NB4 (cell line): Measurements from ENCODE around the gene AGT.

Source experiments
- CTCF ChIP-seq: IDR thresholded peaks from one replicate; pipeline ENCODE4 v1.5.1; 2012; ENCODE audit warnings: low read depth, low read length
- POLR2A ChIP-seq: IDR thresholded peaks from 2 replicates; pipeline ENCODE4 v1.6.1; 2011; ENCODE audit warnings: mild to moderate bottlenecking; ENCODE audit not compliant: insufficient read length; ENCODE audit errors: extremely low read depth

- TF ChIP-seq POLR2A (no peak), CTCF (no peak)
These were observed 27.2 kb downstream of the AGT start for GRCh38 chr1:230686747-230687146.
